IPS-NIHi7 (cell line): ENCODE results near the gene C15orf40.
A peak's percentile ranks its signal among the peaks of the same experiment; 100 is the strongest.

ENCODE experiments used
- DNase-seq: peaks from one replicate; pipeline ENCODE4 v3.0.0; 2012; ENCODE audit warnings: mixed read lengths; ENCODE audit errors: extremely low spot score

The C15orf40 gene

DNA sequence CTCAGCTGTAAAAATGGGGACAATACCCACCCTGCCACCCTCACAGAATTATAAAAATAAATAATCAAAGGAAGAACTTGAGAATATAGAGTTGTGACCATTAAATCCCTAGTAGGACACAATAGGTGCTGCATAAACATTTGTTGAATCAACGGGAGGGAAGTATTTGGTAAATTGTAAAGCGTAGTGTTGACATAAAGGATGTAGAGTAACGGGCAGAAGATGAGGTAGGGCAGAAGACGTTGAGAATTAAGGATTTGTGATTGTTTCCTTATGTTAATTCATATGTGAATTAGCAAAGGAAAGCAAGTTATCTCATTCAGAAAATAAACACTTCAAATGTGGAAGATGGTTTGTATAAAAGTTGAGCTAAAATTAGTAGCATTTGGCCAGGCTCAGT, 18.3 kb downstream of the C15orf40 start:
- no peak for DNase-seq

DNA sequence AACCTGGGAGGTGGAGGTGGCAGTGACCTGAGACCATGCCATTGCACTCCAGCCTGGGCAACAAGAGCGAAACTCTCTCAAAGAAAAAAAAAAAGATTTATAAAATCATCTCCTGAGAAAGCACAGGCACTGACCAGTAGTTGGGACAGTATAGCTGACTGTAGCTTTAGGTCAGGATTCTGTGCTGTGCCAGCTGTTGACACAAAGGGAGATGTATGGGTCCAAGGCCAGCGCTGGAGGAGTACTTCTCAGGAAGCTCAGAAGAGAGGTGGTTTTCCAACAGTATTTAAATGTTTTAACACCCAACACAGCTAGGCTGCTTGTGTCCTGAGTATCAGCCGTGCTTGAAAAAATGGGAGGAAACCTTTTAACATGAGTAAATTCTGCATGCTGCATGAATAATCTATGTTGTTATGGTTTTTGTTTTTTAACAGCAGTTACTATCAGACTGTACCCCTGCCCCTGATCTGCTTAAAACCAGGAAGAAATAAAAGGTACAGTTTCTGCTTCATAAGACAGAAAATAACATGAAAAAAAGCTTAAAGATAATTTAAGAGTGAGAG, 18.9 kb downstream of the C15orf40 start:
- DNase-seq = no peak

DNA sequence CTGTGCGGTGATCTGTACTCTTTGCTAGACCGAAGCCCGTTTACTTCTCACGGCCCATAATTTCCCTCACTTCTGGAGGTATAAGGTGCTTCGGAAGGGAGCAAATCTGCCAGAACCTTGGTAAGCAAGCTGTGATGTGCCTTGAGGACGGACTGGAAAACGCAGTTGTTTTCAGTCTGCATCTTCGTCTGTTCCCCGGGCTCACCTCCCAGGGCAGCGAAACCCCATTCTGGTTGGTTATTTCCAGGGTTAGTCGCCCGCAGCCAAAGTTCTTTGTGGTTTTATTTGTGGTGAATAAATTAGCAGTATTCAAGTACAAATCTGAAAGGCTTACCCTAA, 25.0 kb downstream of the C15orf40 start:
- peak; percentile 41 for DNase-seq

DNA sequence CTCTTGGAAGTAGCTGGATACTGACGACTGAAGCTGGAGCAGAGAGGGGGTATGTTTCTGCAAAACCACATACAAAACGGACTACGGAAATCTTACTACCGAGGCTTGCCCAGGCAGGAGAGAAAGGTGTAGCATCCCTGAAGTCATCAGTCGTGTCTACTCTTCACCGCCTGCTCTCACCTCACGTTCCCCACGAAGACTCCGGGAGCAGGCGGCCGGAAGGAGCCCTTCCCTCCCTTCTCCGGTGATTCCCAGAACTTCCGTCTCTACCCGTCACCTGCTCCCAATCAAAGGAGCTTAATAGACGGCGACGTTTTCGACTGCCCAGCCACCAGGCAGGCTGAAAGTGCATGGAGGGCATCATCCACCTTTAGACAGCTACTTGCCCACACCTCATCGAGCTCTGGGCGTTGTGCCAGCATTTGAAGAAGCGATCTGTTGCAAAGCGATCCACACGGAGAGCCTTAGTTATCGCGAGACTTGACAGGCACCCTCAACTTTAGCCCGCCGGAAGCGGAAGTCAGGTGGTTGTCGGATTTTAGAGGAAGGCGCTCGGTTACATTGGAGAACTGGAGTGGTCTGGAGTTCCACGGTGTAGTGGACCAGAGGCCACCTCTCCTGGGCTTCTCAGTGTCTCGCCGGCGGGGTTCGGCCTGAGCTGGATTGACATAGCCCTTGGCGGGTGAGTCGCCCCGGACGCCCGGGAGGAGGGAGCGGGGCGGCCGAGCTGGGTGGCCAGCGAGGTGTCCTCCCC, 25.6 kb downstream of the C15orf40 start, which contains the start of gene RAMAC:
Gene RAMAC, plus strand, starts transcription at position 523 of the 754 bp plus-strand sequence. CDS start 2,809 bp downstream, outside the sequence.
- peak; percentile 88 for DNase-seq

GRCh38 chr15:82980981-82981380, 30.5 kb downstream of the C15orf40 start:
- no peak for DNase-seq

- no peak for DNase-seq
These were observed 31.7 kb downstream of the C15orf40 start for GRCh38 chr15:82979726-82980125.

- no peak for DNase-seq
These were observed 33.0 kb downstream of the C15orf40 start for GRCh38 chr15:82978438-82978837.

DNA sequence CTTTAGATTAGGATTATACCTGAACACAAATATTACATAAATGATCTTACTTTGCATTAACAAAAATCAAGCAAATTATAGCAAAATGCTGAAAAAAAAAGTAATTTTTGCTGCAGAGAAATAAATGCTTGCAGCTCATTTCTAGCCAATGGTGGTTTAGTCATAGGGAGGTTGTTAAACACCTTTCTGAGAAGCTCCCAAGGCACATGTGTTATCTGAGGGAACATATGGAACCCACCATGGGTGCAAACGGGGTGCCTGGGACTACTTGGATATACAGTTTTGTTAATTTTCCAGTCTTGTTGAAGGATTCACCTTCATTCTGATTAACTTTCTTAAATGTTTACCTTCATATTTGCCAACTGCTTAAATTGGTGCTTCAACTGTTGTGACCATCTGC, 34.4 kb downstream of the C15orf40 start:
- DNase-seq = no peak

- DNase-seq = no peak
These were observed 38.4 kb downstream of the C15orf40 start for GRCh38 chr15:82972990-82973389.

GRCh38 chr15:82971218-82971984, 40.0 kb downstream of the C15orf40 start:
- no peak for DNase-seq

- DNase-seq = no peak
These were observed 40.7 kb downstream of the C15orf40 start for GRCh38 chr15:82970696-82971095.

DNA sequence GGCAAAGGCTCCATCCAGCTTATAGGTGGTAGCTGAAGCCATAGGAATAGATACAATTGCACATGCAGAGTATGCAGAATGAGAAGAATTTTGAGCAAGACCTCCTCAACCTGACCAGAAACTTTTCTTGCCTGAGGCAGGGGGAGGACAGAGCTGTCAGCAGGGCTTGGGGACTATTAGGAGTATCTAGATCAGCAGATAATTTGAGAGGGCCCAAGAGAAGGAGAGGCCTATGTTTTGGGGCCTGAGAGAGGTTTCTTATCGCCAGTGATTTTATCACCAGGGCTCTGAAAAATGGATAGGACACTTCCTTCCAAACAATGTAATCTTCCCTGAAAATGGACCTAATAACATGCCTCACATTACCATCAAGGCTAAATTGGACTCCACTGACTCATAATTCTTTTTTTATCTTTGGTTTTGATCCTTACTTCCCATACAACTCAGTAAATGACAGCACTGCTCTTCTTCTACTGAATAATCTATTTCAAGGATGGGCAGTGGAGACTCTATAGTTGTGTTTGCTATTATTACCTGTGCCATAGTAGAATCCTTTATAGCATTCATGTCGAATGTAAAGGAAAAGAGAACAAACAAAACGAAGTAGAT, 41.3 kb downstream of the C15orf40 start:
- no peak for DNase-seq

- DNase-seq = no peak
These were observed 42.1 kb downstream of the C15orf40 start for GRCh38 chr15:82969353-82969752.

GRCh38 chr15:82968066-82968465, 43.4 kb downstream of the C15orf40 start:
- DNase-seq = no peak

DNA sequence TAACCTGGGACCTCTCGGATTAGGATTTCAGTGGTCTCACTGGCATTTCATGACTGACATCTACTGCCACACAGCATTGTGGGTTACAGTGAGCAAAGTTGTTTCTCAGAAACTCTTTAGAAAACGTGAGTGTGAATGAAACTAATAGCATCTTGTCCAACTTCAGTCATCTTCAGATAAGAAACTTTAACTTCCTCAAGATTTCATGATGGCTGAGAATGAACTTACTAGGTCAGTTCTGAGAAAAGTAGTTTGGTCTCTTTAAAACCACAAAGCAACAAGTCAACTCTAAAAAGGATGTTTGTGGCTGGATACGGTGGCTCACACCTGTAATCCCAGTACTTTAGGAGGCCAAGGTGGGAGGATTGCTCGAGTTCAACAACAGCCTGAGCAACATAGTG, 44.8 kb downstream of the C15orf40 start:
- no peak for DNase-seq

- no peak for DNase-seq
These were observed 46.5 kb downstream of the C15orf40 start for GRCh38 chr15:82964890-82965289.

- no peak for DNase-seq
These were observed 47.7 kb downstream of the C15orf40 start for GRCh38 chr15:82963471-82964341.

DNA sequence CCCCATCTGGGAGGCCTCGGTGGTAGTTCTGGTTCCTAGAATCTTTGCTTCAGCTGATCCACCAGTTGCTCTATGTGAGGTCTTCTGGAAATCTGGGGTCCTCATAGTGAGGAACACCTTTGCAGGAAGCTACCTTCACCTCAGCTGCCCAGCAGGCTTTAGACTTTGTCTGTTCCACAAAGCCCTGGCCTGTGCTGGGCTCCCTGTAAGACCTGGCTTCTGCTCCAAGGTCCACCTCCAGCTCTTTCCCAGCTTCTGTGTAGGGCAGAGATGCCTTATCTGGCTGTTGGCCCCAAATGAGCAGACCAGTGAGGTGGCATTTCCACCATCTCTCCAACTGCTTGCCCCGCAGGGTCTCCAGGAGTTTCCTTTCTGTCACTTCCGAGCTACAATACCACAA, 50.7 kb downstream of the C15orf40 start:
- no peak for DNase-seq

GRCh38 chr15:82959423-82959822, 52.0 kb downstream of the C15orf40 start:
- DNase-seq = no peak

- no peak for DNase-seq
These were observed 52.8 kb downstream of the C15orf40 start for GRCh38 chr15:82958638-82959037.
